Endothelial cell of umbilical vein (primary cell): ENCODE results near the gene CD44.

ENCODE experiments used
- CTCF ChIP-seq, 2 donors: IDR thresholded peaks; 1 replicate in 1 of 2; 2 replicates in 1 of 2; pipeline ENCODE4 v1.5.1; 2011; ENCODE audit warnings: low read length in 2 of 2, mild to moderate bottlenecking in 2 of 2, moderate library complexity in 2 of 2, control low read depth in 1 of 2, inconsistent platforms in 1 of 2, low read depth in 1 of 2; ENCODE audit not compliant: insufficient read depth in 1 of 2; ENCODE audit errors: extremely low read depth in 1 of 2
- EZH2 ChIP-seq: IDR thresholded peaks from 2 replicates; pipeline ENCODE4 v1.6.1; 2012; ENCODE audit warnings: borderline replicate concordance, low read depth, mild to moderate bottlenecking, moderate library complexity, low read length, inconsistent platforms; ENCODE audit not compliant: severe bottlenecking
- MYC ChIP-seq: IDR thresholded peaks from one replicate; pipeline ENCODE4 v1.6.1; 2011; ENCODE audit warnings: mild to moderate bottlenecking, low read depth, low read length
- POLR2AphosphoS5 ChIP-seq: IDR thresholded peaks from 2 replicates; pipeline ENCODE4 v1.6.1; 2012; ENCODE audit warnings: low read depth, mild to moderate bottlenecking, control low read depth, low read length, moderate library complexity; ENCODE audit not compliant: insufficient read depth

DNA sequence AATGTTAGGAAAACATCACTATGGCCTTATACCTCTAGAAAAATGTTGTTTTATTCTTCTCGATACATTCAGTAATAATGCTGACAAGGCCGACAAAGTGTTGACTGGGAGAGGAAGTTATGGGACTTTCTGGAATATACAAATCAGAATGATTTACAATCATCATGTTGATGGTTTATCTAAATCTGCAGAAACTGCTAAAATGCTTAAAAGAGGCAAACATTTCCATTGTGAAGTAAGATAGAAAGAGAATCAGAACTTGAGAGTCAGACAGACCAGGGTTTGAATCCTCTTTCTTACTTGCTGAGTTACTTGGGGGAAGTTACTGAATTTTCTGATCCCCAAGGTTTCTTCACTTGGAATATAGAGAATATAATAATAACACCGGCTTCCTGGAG lies 89.4 kb downstream of the CD44 start:
- TF ChIP-seq MYC (no peak), CTCF (IDR thresholded peaks at IDR 0.05; ENCODE audit: extremely low read depth in 1 of 2, insufficient read depth in 1 of 2, low read depth in 1 of 2, low read length in 2 of 2) (no peak), EZH2 (no peak), POLR2AphosphoS5 (no peak)
